Panc1 (cell line): ENCODE measurements around the gene VIPR2.

ENCODE experiments used
- CTCF ChIP-seq: fragments of 450-650 bp; IDR thresholded peaks from 2 replicates; pipeline ENCODE4 v1.5.1; 2017; ENCODE audit warnings: mild to moderate bottlenecking
- POLR2AphosphoS5 ChIP-seq: IDR thresholded peaks from 2 replicates; pipeline ENCODE4 v1.6.1; 2012; ENCODE audit warnings: mild to moderate bottlenecking, low read depth, low read length, moderate library complexity
- REST ChIP-seq, 2 experiments: IDR thresholded peaks; 2 replicates each; pipeline ENCODE4 v1.6.1; 2011 to 2012; ENCODE audit warnings: low read depth in 2 of 2, control low read depth in 1 of 2, low read length in 1 of 2, mild to moderate bottlenecking in 1 of 2, moderate library complexity in 1 of 2; ENCODE audit not compliant: insufficient read depth in 1 of 2
- SIN3A ChIP-seq: IDR thresholded peaks from 2 replicates; pipeline ENCODE4 v1.6.1; 2012; ENCODE audit warnings: low read depth, mild to moderate bottlenecking, low read length, moderate library complexity, borderline replicate concordance; ENCODE audit not compliant: insufficient read depth

GRCh38 chr7:158988996-158989395 lies 155.7 kb downstream of the VIPR2 start:
- TF ChIP-seq CTCF (no peak), SIN3A (no peak), POLR2AphosphoS5 (no peak), REST (IDR thresholded peaks at IDR 0.05; ENCODE audit: insufficient read depth in 1 of 2, low read depth in 2 of 2, low read length in 1 of 2) (no peak)
